Aorta (tissue), 5 donors: Measurements from ENCODE around the gene ACIN1. TPM values are rescaled to one million over a fixed set of nuclear protein-coding genes. Genes with fewer than 3 reads are reported as not detected.
"Not testable (repeated sequence)": the region's sequence is repeated elsewhere in the genome, so short reads cannot be mapped to it uniquely, and the experiment has no call there.

Experiments
- ATAC-seq: fragments of 200-7000 bp; cut with Tn5 transposase; one replicate; pipeline ENCODE4 v1.9.1; 2022; ENCODE audit warnings: moderate library complexity; ENCODE audit not compliant: low FRiP score
- DNase-seq, 2 donors: peaks; one replicate each; pipeline ENCODE4 v3.0.0-alpha.2; 2020
- H3K27ac ChIP-seq, 2 donors: one replicate each; pipeline ENCODE4 v1.5.1; 2013; ENCODE audit warnings: low read length in 2 of 2, mild to moderate bottlenecking in 2 of 2, moderate library complexity in 2 of 2, control low read depth in 1 of 2, inconsistent platforms in 1 of 2, low read depth in 1 of 2
- H3K27me3 ChIP-seq, 2 donors: one replicate each; pipeline ENCODE4 v1.6.1; 2013; ENCODE audit warnings: control low read depth in 1 of 2, low read length in 1 of 2, mild to moderate bottlenecking in 1 of 2, moderate library complexity in 1 of 2; ENCODE audit not compliant: insufficient read depth in 2 of 2, control insufficient read depth in 1 of 2
- H3K36me3 ChIP-seq, 2 donors: one replicate each; pipeline ENCODE4 v1.6.1; 2013; ENCODE audit warnings: control low read depth in 1 of 2, low read length in 1 of 2, mild to moderate bottlenecking in 1 of 2; ENCODE audit not compliant: insufficient read depth in 2 of 2, control insufficient read depth in 1 of 2
- H3K4me1 ChIP-seq, 2 donors: one replicate each; pipeline ENCODE4 v1.6.1; 2013; ENCODE audit warnings: low read length in 2 of 2, control low read depth in 1 of 2, mild to moderate bottlenecking in 1 of 2, moderate library complexity in 1 of 2; ENCODE audit not compliant: insufficient read depth in 2 of 2, control insufficient read depth in 1 of 2
- H3K4me3 ChIP-seq, 2 donors: one replicate each; pipeline ENCODE4 v1.5.1; 2013; ENCODE audit warnings: low read length in 2 of 2, control low read depth in 1 of 2, mild to moderate bottlenecking in 1 of 2
- H3K9me3 ChIP-seq: one replicate; pipeline ENCODE4 v1.6.1; 2013; ENCODE audit warnings: mild to moderate bottlenecking, low read length; ENCODE audit not compliant: control insufficient read depth
- WGBS, 2 donors: extraction: QIAGEN DNeasy Blood & Tissue Kit; methylation state at CpG; one replicate each; pipeline ENCODE4 v1.1.7; 2013; 5-methylcytosine and 5-hydroxymethylcytosine counted together
- intact Hi-C, 2 donors: fragments of 100-400 bp; cut with DNase I; formaldehyde crosslinking; loops; one replicate each; pipeline versions ENCODE4 v1.14.2 to v1.15.0; 2022
- polyA plus RNA-seq, 2 donors: library from polyadenylated mRNA; stranded (reverse); fragments of 200-250 nt; gene quantifications; one replicate each; pipeline ENCODE4 v1.2.3, GENCODE V29; 2013
- total RNA-seq, 2 donors: library from RNA; stranded (reverse); fragmentation: NEBNext Ultra II Directional; extraction: Animal tissue kit (Norgen Biotek cat#: 25700); gene quantifications; one replicate each; pipeline ENCODE4 v1.2.1, GENCODE V29; 2021
- donor health status: healthy with polysubstance abuse.
- donor health status: Bipolar disorder and iron deficiency.
- donor health status: DM: no; HTN: no; CAD: no.
- donor health status: DM: no; HTN: no; CAD: no.
- donor health status: DM: yes; HTN: yes; CAD: no.

Gene ACIN1
- total and polyA plus RNA-seq, 4 donors, result 34.1 to 183 (median 140) TPM

DNA sequence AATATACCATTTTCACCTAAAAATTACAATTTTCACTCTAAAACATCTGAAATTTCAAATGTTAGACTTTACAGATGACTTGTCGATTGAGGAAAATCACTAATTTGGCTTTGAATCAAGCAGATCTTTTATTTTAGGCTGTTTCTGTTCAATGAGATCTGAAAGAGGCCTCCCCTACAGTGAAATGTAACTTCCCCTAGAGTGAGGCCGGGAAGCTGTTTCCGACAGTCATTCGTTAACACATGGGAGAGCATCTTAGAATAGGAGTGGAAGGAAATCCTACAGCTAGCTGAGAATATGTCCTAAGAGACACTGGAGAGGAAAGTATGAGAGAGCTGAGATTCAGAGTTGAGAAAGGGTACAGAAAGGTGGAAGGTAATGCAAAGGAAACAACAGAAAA is 79.3 kb downstream of the ACIN1 start:
- Histone ChIP-seq H3K4me3 (no peak overlapping the region), H3K27ac (no peak overlapping the region), H3K36me3 (no peaks in the 10 kb centered on the region), H3K4me1 (no peaks in the 10 kb centered on the region), H3K27me3 (no peaks in the 10 kb centered on the region), H3K9me3 (no peaks in the 10 kb centered on the region)
- ATAC-seq (no peak), DNase-seq (no peak)
- intact Hi-C loops, result no loop called here
- WGBS, 2 donors, result 86 to 88% methylated on average over 4 of the region's 4 CpGs

DNA sequence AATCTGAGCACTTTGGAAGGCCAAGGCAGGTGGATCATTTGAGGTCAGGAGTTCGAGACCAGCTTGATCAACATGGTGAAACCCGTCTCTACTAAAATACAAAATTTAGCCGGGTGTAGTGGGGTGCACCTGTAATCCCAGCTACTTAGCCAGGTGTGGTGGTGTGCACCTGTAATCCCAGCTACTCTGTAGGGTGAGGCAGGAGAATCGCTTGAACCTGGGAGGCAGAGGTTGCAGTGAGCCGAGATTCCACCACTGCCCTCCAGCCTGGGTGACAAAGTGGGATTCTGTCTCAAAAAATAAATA is 81.2 kb downstream of the ACIN1 start:
- intact Hi-C loops, H3K27ac ChIP-seq, ATAC-seq, H3K4me1 ChIP-seq, DNase-seq, H3K4me3 ChIP-seq, H3K9me3 ChIP-seq, H3K36me3 ChIP-seq, H3K27me3 ChIP-seq: not testable (repeated sequence)
- 91 to 94% methylated on average over 5 of the region's 5 CpGs for WGBS, 2 donors

DNA sequence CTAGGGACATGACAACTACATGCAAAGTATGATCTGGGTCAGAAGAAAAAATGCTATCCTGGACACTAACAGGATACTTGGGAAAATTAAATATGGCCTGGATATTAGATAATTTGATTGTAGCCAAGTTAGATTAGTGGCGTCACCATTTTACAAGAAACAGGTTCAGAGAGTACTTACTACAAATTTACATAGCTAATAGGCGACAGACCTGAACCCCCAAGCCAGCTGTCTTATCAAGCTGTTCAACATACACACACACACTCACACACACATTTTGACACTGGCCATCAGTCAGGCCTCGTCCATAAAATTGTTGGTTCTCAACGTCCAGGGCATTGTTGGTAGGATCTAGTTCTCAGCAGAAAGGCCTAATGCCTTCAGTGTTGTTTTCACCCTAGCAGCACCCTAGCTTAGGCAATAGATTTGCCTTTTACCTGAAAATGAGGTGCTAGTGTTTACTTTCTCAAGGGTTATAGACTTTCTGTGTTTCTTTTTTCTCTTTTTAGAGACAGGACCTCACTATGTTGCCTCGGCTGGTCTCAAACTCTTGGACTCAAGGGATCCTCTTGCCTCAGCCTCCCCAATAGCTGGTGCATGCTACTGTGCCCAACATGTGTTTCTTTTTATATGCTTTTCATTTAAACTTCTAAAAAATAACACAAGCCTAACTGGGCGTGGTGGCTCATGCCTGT is 81.7 kb downstream of the ACIN1 start:
- ATAC-seq, result no peak
- H3K27ac ChIP-seq, result no peak overlapping the region

DNA sequence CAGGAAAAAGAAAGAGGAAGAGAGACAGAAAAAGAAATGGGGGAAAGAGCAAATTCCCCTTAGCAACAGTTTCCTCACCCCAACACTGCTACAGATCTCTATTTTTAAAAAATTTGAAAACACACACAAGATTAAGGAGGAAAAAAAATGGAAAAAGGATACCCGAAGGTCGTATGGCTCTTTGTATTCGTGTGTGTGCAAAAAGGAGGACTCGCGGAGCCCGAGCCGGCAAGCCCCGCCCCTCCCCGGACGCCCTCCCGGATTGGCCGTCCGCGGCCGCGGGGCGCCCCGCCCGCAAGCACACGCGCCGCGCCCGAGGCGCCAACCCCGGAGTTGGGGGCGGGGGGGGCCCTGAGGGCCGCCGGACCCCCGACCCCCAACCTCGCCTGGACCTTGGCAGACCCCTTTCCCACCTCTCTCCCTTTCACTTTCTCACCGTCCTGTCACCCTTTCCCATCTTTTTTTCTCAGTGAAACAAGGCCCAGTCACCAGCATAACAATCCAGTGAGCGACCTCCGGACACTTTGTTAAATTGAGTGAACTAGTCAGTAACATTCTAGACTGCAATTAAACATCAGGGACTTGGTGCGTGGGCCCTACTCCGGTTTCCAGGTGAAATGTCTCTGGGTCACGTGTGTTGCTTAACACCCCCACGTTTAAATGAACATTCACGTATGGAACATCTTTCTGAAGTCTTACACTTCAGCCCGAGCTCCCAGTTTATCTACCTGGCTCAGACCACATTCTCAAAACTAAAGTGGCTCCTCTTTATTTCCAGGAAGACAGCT is 84.8 kb downstream of the ACIN1 start, which contains the start of gene C14orf93:
Gene C14orf93 (minus strand): TSS at position 205 of the 788 bp plus-strand sequence. CDS start 11,120 bp downstream, outside the sequence.
- Histone ChIP-seq H3K9me3 (no peaks in the 10 kb centered on the region), H3K4me1 (no peaks in the 10 kb centered on the region), H3K27ac (peak within 1 kb of the TSS in 1 of 2 donors; percentile 25), H3K4me3 (peak within 1 kb of the TSS; percentile 60 to 96), H3K27me3 (no peaks in the 10 kb centered on the region), H3K36me3 (no peaks in the 10 kb centered on the region)
- intact Hi-C loops, result no loop called here
- ATAC-seq (peak; percentile 80), DNase-seq (peak; percentile 90 to 94)
- WGBS, 2 donors, result 2 to 3% methylated on average over 40 of the region's 40 CpGs

More for the DNA sequence above, 81.7 kb downstream of the ACIN1 start:
- Histone ChIP-seq H3K4me1 (no peaks in the 10 kb centered on the region), H3K27me3 (no peaks in the 10 kb centered on the region), H3K9me3 (no peaks in the 10 kb centered on the region), H3K4me3 (no peak overlapping the region), H3K36me3 (no peaks in the 10 kb centered on the region)
- intact Hi-C loops, result no loop called here
- WGBS, 2 donors, result 61 to 72% methylated on average over 6 of the region's 6 CpGs
- DNase-seq, result no peak

DNA sequence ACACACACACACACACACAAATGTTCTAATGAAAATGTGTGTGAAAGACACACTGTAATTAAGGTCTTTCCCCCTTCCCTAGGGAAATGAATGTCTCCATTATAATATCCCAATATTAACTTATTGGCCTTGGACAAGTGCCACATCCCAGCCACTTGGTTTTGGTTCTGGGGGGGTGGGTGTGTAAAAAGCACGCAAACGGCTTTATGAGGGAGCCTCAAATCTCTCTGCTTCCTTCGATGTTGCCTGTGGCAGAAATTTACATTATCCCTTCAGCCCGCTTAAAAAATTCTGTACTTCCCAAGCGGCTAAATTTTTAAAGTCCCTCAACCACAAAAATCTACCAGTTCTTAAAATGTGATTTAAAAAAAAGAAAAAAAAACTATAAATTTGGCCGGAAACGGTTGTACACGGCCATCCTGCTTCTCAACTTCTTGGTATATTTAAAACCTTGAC is 85.4 kb downstream of the ACIN1 start:
- Histone ChIP-seq H3K4me1 (no peaks in the 10 kb centered on the region), H3K27ac (no peak overlapping the region), H3K27me3 (no peaks in the 10 kb centered on the region), H3K36me3 (no peaks in the 10 kb centered on the region), H3K4me3 (peak overlapping the region; percentile 60 to 96), H3K9me3 (no peaks in the 10 kb centered on the region)
- DNase-seq (no peak), ATAC-seq (no peak)
- WGBS, 2 donors, result 4 to 16% methylated on average over 8 of the region's 8 CpGs
- intact Hi-C loops, result no loop called here

DNA sequence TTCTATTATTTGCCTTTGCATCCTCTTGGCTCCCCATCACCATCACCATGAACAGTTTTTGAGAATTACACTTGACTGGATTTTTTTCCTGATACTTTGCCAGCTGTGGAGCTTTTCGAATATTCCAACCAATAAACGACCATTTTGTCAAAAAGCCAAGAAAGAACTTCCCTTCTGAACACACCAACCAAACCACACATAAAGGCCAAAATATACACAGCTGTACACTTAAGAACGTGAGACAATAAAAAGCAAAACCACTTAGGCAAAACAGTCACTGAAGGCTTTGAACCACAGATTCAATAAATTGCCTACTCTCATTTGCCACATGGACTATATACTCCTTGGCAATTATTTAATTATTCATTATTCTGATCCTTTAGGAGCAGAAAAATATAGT is 86.1 kb downstream of the ACIN1 start:
- 3 to 7% methylated on average over 3 of the region's 3 CpGs for WGBS, 2 donors
- H3K27ac ChIP-seq, result no peak overlapping the region
- ATAC-seq, result no peak
- DNase-seq, result no peak
- no peaks in the 10 kb centered on the region for H3K27me3 ChIP-seq
- intact Hi-C loops, result no loop called here
- H3K9me3 ChIP-seq, result no peaks in the 10 kb centered on the region
- no peaks in the 10 kb centered on the region for H3K4me1 ChIP-seq
- H3K36me3 ChIP-seq, result no peaks in the 10 kb centered on the region
- H3K4me3 ChIP-seq, result no peak overlapping the region

Other genes with a start within 250 kb of the ACIN1 start
- 100 to 1,000 TPM; 161 to 187 TPM for gene LRP10, start 223.4 kb downstream of the ACIN1 start, total RNA-seq
- 100 to 1,000 TPM in 1 of 2 donors, 10 to 100 TPM in 1; 53.0 to 134 TPM for gene LRP10, start 223.4 kb downstream of the ACIN1 start, polyA plus RNA-seq
- under 1 TPM; 0.36 to 0.75 TPM for gene REM2, start 211.9 kb downstream of the ACIN1 start, total RNA-seq
- gene REM2, start 211.9 kb downstream of the ACIN1 start, polyA plus RNA-seq, result under 1 TPM in 1 of 2 donors, not detected in 1; 0.92 TPM
- 10 to 100 TPM; 65.4 to 72.6 TPM for gene RBM23, start 176.0 kb downstream of the ACIN1 start, total RNA-seq
- 10 to 100 TPM; 19.9 to 54.3 TPM for gene RBM23, start 176.0 kb downstream of the ACIN1 start, polyA plus RNA-seq
- gene PRMT5, start 165.8 kb downstream of the ACIN1 start, total RNA-seq, result 10 to 100 TPM; 32.0 to 36.5 TPM
- gene PRMT5, start 165.8 kb downstream of the ACIN1 start, polyA plus RNA-seq, result 10 to 100 TPM; 27.7 to 36.2 TPM
- 10 to 100 TPM; 19.7 to 33.9 TPM for gene HAUS4, start 138.0 kb downstream of the ACIN1 start, total RNA-seq
- 10 to 100 TPM; 39.5 to 62.7 TPM for gene HAUS4, start 138.0 kb downstream of the ACIN1 start, polyA plus RNA-seq
- 10 to 100 TPM; 12.9 to 16.2 TPM for gene AJUBA, start 112.6 kb downstream of the ACIN1 start, total RNA-seq
- gene AJUBA, start 112.6 kb downstream of the ACIN1 start, polyA plus RNA-seq, result 1 to 10 TPM; 2.2 to 3.8 TPM
- gene C14orf93, start 85.0 kb downstream of the ACIN1 start, total RNA-seq, result 1 to 10 TPM; 5.5 to 8.6 TPM
- gene C14orf93, start 85.0 kb downstream of the ACIN1 start, polyA plus RNA-seq, result 10 to 100 TPM in 1 of 2 donors, 1 to 10 TPM in 1; 8.8 to 11.0 TPM
- 10 to 100 TPM; 67.7 to 68.4 TPM for gene PSMB5, start 60.2 kb downstream of the ACIN1 start, total RNA-seq
- gene PSMB5, start 60.2 kb downstream of the ACIN1 start, polyA plus RNA-seq, result 100 to 1,000 TPM; 103 to 116 TPM
- not detected for gene PSMB11, start 52.9 kb downstream of the ACIN1 start, total RNA-seq
- gene PSMB11, start 52.9 kb downstream of the ACIN1 start, polyA plus RNA-seq, result not detected
- 10 to 100 TPM in 1 of 2 donors, 1 to 10 TPM in 1; 3.4 to 11.4 TPM for gene CDH24, start 37.6 kb downstream of the ACIN1 start, total RNA-seq
- gene CDH24, start 37.6 kb downstream of the ACIN1 start, polyA plus RNA-seq, result 1 to 10 TPM in 1 of 2 donors, not detected in 1; 4.1 TPM
- 10 to 100 TPM; 37.6 to 41.4 TPM for gene C14orf119, start 369 bp upstream of the ACIN1 start, total RNA-seq
- 10 to 100 TPM; 27.8 to 32.2 TPM for gene C14orf119, start 369 bp upstream of the ACIN1 start, polyA plus RNA-seq
- under 1 TPM in 1 of 2 donors, not detected in 1; 0.18 TPM for gene CIROP, start 9.9 kb upstream of the ACIN1 start, total RNA-seq
- gene CIROP, start 9.9 kb upstream of the ACIN1 start, polyA plus RNA-seq, result not detected
- gene CEBPE, start 24.1 kb upstream of the ACIN1 start, total RNA-seq, result under 1 TPM; 0.29 to 0.33 TPM
- under 1 TPM in 1 of 2 donors, not detected in 1; 0.13 TPM for gene CEBPE, start 24.1 kb upstream of the ACIN1 start, polyA plus RNA-seq
- 10 to 100 TPM; 20.0 to 31.4 TPM for gene SLC7A8, start 88.5 kb upstream of the ACIN1 start, total RNA-seq
- 10 to 100 TPM in 1 of 2 donors, 1 to 10 TPM in 1; 8.9 to 11.0 TPM for gene SLC7A8, start 88.5 kb upstream of the ACIN1 start, polyA plus RNA-seq
- not detected for gene RNF212B, start 142.8 kb upstream of the ACIN1 start, total RNA-seq
- gene RNF212B, start 142.8 kb upstream of the ACIN1 start, polyA plus RNA-seq, result not detected
- gene HOMEZ, start 191.0 kb upstream of the ACIN1 start, total RNA-seq, result 10 to 100 TPM in 1 of 2 donors, 1 to 10 TPM in 1; 5.8 to 10.6 TPM
- 1 to 10 TPM; 1.9 to 2.9 TPM for gene HOMEZ, start 191.0 kb upstream of the ACIN1 start, polyA plus RNA-seq
- gene PPP1R3E, start 207.7 kb upstream of the ACIN1 start, total RNA-seq, result 10 to 100 TPM in 1 of 2 donors, 1 to 10 TPM in 1; 9.3 to 13.8 TPM
- 10 to 100 TPM in 1 of 2 donors, 1 to 10 TPM in 1; 4.9 to 13.3 TPM for gene PPP1R3E, start 207.7 kb upstream of the ACIN1 start, polyA plus RNA-seq
- gene BCL2L2, start 211.7 kb upstream of the ACIN1 start, total RNA-seq, result 10 to 100 TPM; 68.6 to 70.7 TPM
- 100 to 1,000 TPM in 1 of 2 donors, 10 to 100 TPM in 1; 66.1 to 114 TPM for gene BCL2L2, start 211.7 kb upstream of the ACIN1 start, polyA plus RNA-seq
- 100 to 1,000 TPM; 106 to 139 TPM for gene PABPN1, start 226.3 kb upstream of the ACIN1 start, total RNA-seq
- gene PABPN1, start 226.3 kb upstream of the ACIN1 start, polyA plus RNA-seq, result 100 to 1,000 TPM in 1 of 2 donors, 10 to 100 TPM in 1; 57.0 to 226 TPM